Kidney (tissue), 14 donors: ENCODE results near the gene LIMS2. TPM values are rescaled to one million over a fixed set of nuclear protein-coding genes. Genes with fewer than 3 reads are reported as not detected.
A peak's percentile ranks its signal among the peaks of the same experiment; 100 is the strongest.

Source experiments
- DNase-seq, 5 donors: peaks; one replicate each; pipeline ENCODE4 v3.0.0-alpha.2; 2013 to 2020
- FAIRE-seq: peaks from 2 replicates; lab custom pipeline; 2012; peaks lifted over from hg19 to GRCh38; lab: Jason Lieb, UNC
- H3K27ac ChIP-seq, 2 donors: one replicate each; pipeline ENCODE4 v1.7.0; 2013; ENCODE audit warnings: low read depth in 2 of 2, low read length in 2 of 2, inconsistent platforms in 1 of 2
- H3K27me3 ChIP-seq: one replicate; pipeline ENCODE4 v1.7.1; 2013; ENCODE audit warnings: low read length, inconsistent platforms; ENCODE audit not compliant: control insufficient read depth, insufficient read depth
- H3K36me3 ChIP-seq, 3 donors: one replicate each; pipeline versions ENCODE4 v1.7.0 to v1.7.1; 2013; ENCODE audit warnings: low read length in 3 of 3, control low read depth in 1 of 3, inconsistent platforms in 1 of 3; ENCODE audit not compliant: insufficient read depth in 3 of 3, control insufficient read depth in 2 of 3
- H3K4me1 ChIP-seq, 3 donors: one replicate each; pipeline versions ENCODE4 v1.7.0 to v1.7.1; 2013; ENCODE audit warnings: low read length in 3 of 3, inconsistent platforms in 1 of 3, low read depth in 1 of 3; ENCODE audit not compliant: control insufficient read depth in 2 of 3, insufficient read depth in 2 of 3
- H3K4me3 ChIP-seq, 3 donors: one replicate each; pipeline versions ENCODE4 v1.7.0 to v1.8.1; 2013; ENCODE audit warnings: low read length in 3 of 3, control low read depth in 1 of 3, inconsistent platforms in 1 of 3
- H3K9ac ChIP-seq, 3 donors: one replicate each; pipeline versions ENCODE4 v1.7.0 to v1.7.1; 2013; ENCODE audit warnings: low read length in 3 of 3, control low read depth in 1 of 3, inconsistent platforms in 1 of 3
- H3K9me3 ChIP-seq, 3 donors: one replicate each; pipeline versions ENCODE4 v1.7.0 to v1.7.1; 2013; ENCODE audit warnings: low read length in 3 of 3, control low read depth in 1 of 3, inconsistent platforms in 1 of 3; ENCODE audit not compliant: control insufficient read depth in 2 of 3, insufficient read depth in 1 of 3
- CTCF ChIP-seq: IDR thresholded peaks from 3 replicates; pipeline ENCODE4 v1.5.1; 2012; ENCODE audit warnings: mild to moderate bottlenecking, moderate library complexity, borderline replicate concordance; ENCODE audit not compliant: insufficient read depth; ENCODE audit errors: extremely low read depth
- intact Hi-C: fragments of 100-400 bp; cut with DNase I; formaldehyde crosslinking; loops from one replicate; pipeline ENCODE4 v1.11.1; 2022
- polyA plus RNA-seq: library from polyadenylated mRNA; stranded (reverse); fragments of 350-450 nt; fragmentation: Illumina TruSeq; extraction: RNeasy Lipid Tissue Mini Kit (QIAGEN cat#74804); gene quantifications from one replicate; pipeline ENCODE4 v1.2.3, GENCODE V29; 2014; ENCODE audit warnings: low read depth, low replicate concordance; ENCODE audit not compliant: insufficient read depth
- total RNA-seq: library from RNA; stranded (reverse); fragmentation: NEBNext Ultra II Directional; extraction: Animal tissue kit (Norgen Biotek cat#: 25700); gene quantifications from one replicate; pipeline ENCODE4 v1.2.1, GENCODE V29; 2021
- donor health status: control.
- donor health status: control.
- donor health status: control.
- donor health status: control.
- donor health status: control.
- donor health status: DM: yes; HTN: yes; CAD: no.
- donor health status: Normal renal cell carcinoma (clear cell type).

The LIMS2 gene
- total and polyA plus RNA-seq, 2 donors from 2014 or later, result 101 to 107 TPM

DNA sequence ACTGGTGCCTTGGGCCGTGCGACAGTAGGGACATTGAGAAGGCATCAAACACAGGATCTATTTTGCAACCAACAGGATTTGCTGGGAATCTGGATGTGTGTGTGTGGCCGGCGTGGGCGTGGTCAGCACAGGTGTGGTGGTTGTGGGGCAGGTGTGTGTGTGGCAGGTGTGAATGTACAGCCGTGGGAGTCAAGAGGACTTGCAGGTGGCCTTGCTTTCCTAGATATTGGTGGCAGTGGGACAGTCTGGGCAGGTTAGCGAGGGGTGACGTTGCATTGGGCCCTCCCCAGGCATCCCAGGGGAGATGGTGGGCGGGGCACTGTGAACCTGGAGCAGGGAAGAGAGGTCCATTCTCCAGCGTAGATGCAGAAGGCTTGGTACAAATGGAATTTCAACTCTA, 3.2 kb upstream of the LIMS2 start:
- no peak for TF ChIP-seq CTCF
- no peaks in the 10 kb centered on the region for H3K9me3 ChIP-seq
- no peaks in the 10 kb centered on the region for H3K36me3 ChIP-seq
- DNase-seq, result no peak
- H3K27me3 ChIP-seq, result peaks cover 5% of the 10 kb centered on the region
- no peak for FAIRE-seq
- H3K4me3 ChIP-seq, result no peak overlapping the region
- H3K9ac ChIP-seq, result no peak overlapping the region
- no peak overlapping the region for H3K27ac ChIP-seq
- intact Hi-C loops, result no loop called here
- peaks cover 0 to 16% (median 0%) of the 10 kb centered on the region in 3 donors for H3K4me1 ChIP-seq

DNA sequence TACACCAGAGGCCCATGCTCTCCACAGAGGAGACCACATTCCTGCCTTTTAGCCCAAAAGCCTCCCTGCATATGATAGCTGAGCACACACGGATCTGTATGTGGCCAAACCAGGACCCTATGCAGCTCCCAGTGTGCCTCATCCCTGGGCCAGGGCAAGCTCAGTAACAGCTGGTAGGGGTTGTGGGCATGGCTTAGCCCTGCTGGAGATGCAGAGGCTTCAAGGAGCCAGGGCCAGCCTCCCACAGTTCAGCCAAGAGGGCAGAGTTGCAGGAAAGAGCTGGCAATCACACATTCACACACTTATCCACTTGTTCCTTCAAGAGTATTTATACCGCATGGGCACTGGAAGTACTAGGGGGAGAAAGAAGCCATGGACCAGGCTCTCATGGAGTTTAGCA, 1.6 kb upstream of the LIMS2 start:
- Histone ChIP-seq H3K4me1 (peaks cover 0 to 20% (median 0%) of the 10 kb centered on the region in 3 donors), H3K27me3 (peaks cover 5% of the 10 kb centered on the region), H3K9me3 (no peaks in the 10 kb centered on the region), H3K4me3 (no peak overlapping the region), H3K9ac (no peak overlapping the region), H3K27ac (no peak overlapping the region), H3K36me3 (no peaks in the 10 kb centered on the region)
- DNase-seq (no peak), FAIRE-seq (no peak)
- intact Hi-C loops, result no loop called here
- TF ChIP-seq CTCF, result no peak

DNA sequence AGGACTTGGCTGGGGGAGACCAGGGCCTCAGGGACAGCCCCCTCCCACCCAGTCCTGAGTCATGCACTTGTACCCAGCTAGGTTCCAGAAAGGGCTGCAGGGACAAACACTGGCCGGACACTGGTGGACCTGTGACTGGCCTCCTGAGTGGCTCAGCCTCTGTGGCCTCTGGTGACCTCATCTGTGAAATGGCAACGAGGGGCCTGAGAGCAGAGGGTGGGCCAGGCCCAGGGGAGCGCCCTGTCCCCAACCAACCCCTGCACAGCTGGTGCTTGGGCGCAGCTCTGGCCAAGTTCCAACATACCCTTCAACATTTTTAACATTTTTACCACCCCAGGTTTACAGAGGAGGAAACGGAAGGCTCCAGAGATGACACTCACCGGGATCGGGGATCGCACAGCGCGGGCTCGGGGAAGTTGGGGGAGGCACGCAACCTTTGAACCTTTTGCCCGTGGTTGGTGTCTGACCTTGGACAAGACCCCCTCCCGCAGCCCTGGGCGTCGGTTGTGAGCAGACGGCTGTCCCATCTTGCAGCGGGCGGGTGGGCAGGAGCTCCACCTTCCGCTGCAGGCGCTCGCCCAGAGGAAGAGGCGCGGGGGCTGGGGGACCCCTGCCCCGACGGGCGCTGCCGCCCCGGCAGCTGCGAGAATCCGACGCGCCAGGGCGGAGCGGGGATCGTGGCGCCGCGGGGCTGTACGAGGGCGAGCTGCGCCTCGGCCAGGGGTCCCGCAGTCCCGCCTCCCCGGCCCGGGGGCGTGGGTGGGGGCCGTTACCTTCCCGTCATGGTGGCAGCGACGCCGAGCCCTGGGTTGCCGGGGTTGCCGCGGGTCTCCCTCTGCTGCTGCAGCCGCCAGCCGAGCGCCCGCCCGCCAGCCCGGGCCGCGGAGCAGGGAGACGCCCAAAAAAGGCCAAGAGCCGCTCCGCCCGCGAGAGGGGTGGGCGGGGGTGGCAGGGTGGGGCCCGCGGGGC, 805 bp downstream of the LIMS2 start:
- intact Hi-C loops, result no loop called here
- peaks cover 0 to 18% (median 0%) of the 10 kb centered on the region in 3 donors for H3K4me1 ChIP-seq
- H3K9ac ChIP-seq, result peak overlapping the region in 2 of 3 donors; percentile 32 to 34
- H3K27me3 ChIP-seq, result peaks cover 5% of the 10 kb centered on the region
- no peak for TF ChIP-seq CTCF
- H3K4me3 ChIP-seq, result peak overlapping the region in 2 of 3 donors; percentile 55 to 58
- no peak for FAIRE-seq
- no peaks in the 10 kb centered on the region for H3K9me3 ChIP-seq
- peak in 4 of 5 donors; percentile 43 to 84 (median 56) for DNase-seq
- no peaks in the 10 kb centered on the region for H3K36me3 ChIP-seq
- peak overlapping the region in 1 of 2 donors; percentile 37 for H3K27ac ChIP-seq
